ENCODE measurements around the gene ECE1.
"Not testable (repeated sequence)": the region's sequence is repeated elsewhere in the genome, so short reads cannot be mapped to it uniquely, and the experiment has no call there.

ECE1 gene

GRCh38 chr1:21233490-21233889 lies 56.8 kb downstream of the ECE1 start:
- no peaks in the 10 kb centered on the region for H3F3A ChIP-seq (ENCODE audit: low read depth)
- H3K4me2 ChIP-seq (ENCODE audit: low read depth, low read length, poor library complexity, severe bottlenecking): no peak overlapping the region
- no peak overlapping the region for H3K4me3 ChIP-seq (ENCODE audit: low read length, poor library complexity, severe bottlenecking)
- H4K20me1 ChIP-seq (ENCODE audit: insufficient read depth, low read length, poor library complexity, severe bottlenecking): no peaks in the 10 kb centered on the region
- H3K4me1 ChIP-seq (ENCODE audit: insufficient read depth, low read length, poor library complexity, severe bottlenecking): no peaks in the 10 kb centered on the region
- no peak overlapping the region for H2AFZ ChIP-seq (ENCODE audit: low read length)
- H3K36me3 ChIP-seq (ENCODE audit: insufficient read depth, low read length): peaks cover 5% of the 10 kb centered on the region; the same call in 1 of the 2 replicates
- no peak for TF ChIP-seq CTCF (conservative IDR thresholded peaks at IDR 0.05; ENCODE audit: low read length)
- TF ChIP-seq EZH2phosphoT487 (IDR thresholded peaks at IDR 0.05; ENCODE audit: borderline replicate concordance): no peak
- no peaks in the 10 kb centered on the region for H3K27me3 ChIP-seq (ENCODE audit: insufficient read depth, low read length, poor library complexity, severe bottlenecking)
- no peak overlapping the region for H3K9ac ChIP-seq (ENCODE audit: low read depth, low read length, poor library complexity, severe bottlenecking)
- H3K79me2 ChIP-seq (ENCODE audit: insufficient read depth, low read length): no peaks in the 10 kb centered on the region
- H3K9me2 ChIP-seq (replicated peaks; ENCODE audit: low read depth, low read length): no peaks in the 10 kb centered on the region
- no peaks in the 10 kb centered on the region for H3K9me3 ChIP-seq (ENCODE audit: insufficient read depth, low read depth, low read length)

- TF ChIP-seq EZH2phosphoT487 (IDR thresholded peaks at IDR 0.05; ENCODE audit: borderline replicate concordance): no peak
- peak; percentile 92 for TF ChIP-seq CTCF (conservative IDR thresholded peaks at IDR 0.05; ENCODE audit: low read length)
- no peak overlapping the region for H2AFZ ChIP-seq (ENCODE audit: low read length)
- H3K4me3 ChIP-seq (ENCODE audit: low read length, poor library complexity, severe bottlenecking): no peak overlapping the region
- no peaks in the 10 kb centered on the region for H3F3A ChIP-seq (ENCODE audit: low read depth)
- no peak overlapping the region for H3K9ac ChIP-seq (ENCODE audit: low read depth, low read length, poor library complexity, severe bottlenecking)
- no peaks in the 10 kb centered on the region for H3K79me2 ChIP-seq (ENCODE audit: insufficient read depth, low read length)
- H3K9me2 ChIP-seq (replicated peaks; ENCODE audit: low read depth, low read length): no peaks in the 10 kb centered on the region
- no peak overlapping the region for H3K4me2 ChIP-seq (ENCODE audit: low read depth, low read length, poor library complexity, severe bottlenecking)
- no peaks in the 10 kb centered on the region for H3K4me1 ChIP-seq (ENCODE audit: insufficient read depth, low read length, poor library complexity, severe bottlenecking)
- no peaks in the 10 kb centered on the region for H3K9me3 ChIP-seq (ENCODE audit: insufficient read depth, low read depth, low read length)
- peaks cover 5% of the 10 kb centered on the region; the same call in 1 of the 2 replicates for H3K36me3 ChIP-seq (ENCODE audit: insufficient read depth, low read length)
- H3K27me3 ChIP-seq (ENCODE audit: insufficient read depth, low read length, poor library complexity, severe bottlenecking): no peaks in the 10 kb centered on the region
- no peaks in the 10 kb centered on the region for H4K20me1 ChIP-seq (ENCODE audit: insufficient read depth, low read length, poor library complexity, severe bottlenecking)
Observed at GRCh38 chr1:21232044-21232443, 58.2 kb downstream of the ECE1 start.

- no peak overlapping the region for H3K9ac ChIP-seq (ENCODE audit: low read depth, low read length, poor library complexity, severe bottlenecking)
- H3K9me2 ChIP-seq (replicated peaks; ENCODE audit: low read depth, low read length): no peaks in the 10 kb centered on the region
- no peaks in the 10 kb centered on the region for H3K79me2 ChIP-seq (ENCODE audit: insufficient read depth, low read length)
- no peak for TF ChIP-seq EZH2phosphoT487 (IDR thresholded peaks at IDR 0.05; ENCODE audit: borderline replicate concordance)
- no peak for TF ChIP-seq CTCF (conservative IDR thresholded peaks at IDR 0.05; ENCODE audit: low read length)
- peaks cover 5% of the 10 kb centered on the region; the same call in 1 of the 2 replicates for H3K36me3 ChIP-seq (ENCODE audit: insufficient read depth, low read length)
- H4K20me1 ChIP-seq (ENCODE audit: insufficient read depth, low read length, poor library complexity, severe bottlenecking): no peaks in the 10 kb centered on the region
- H2AFZ ChIP-seq (ENCODE audit: low read length): no peak overlapping the region
- H3K27me3 ChIP-seq (ENCODE audit: insufficient read depth, low read length, poor library complexity, severe bottlenecking): no peaks in the 10 kb centered on the region
- no peak overlapping the region for H3K4me2 ChIP-seq (ENCODE audit: low read depth, low read length, poor library complexity, severe bottlenecking)
- no peaks in the 10 kb centered on the region for H3K9me3 ChIP-seq (ENCODE audit: insufficient read depth, low read depth, low read length)
- no peaks in the 10 kb centered on the region for H3F3A ChIP-seq (ENCODE audit: low read depth)
- H3K4me1 ChIP-seq (ENCODE audit: insufficient read depth, low read length, poor library complexity, severe bottlenecking): no peaks in the 10 kb centered on the region
- H3K4me3 ChIP-seq (ENCODE audit: low read length, poor library complexity, severe bottlenecking): no peak overlapping the region
Observed at GRCh38 chr1:21229246-21230000, 60.8 kb downstream of the ECE1 start.

DNA sequence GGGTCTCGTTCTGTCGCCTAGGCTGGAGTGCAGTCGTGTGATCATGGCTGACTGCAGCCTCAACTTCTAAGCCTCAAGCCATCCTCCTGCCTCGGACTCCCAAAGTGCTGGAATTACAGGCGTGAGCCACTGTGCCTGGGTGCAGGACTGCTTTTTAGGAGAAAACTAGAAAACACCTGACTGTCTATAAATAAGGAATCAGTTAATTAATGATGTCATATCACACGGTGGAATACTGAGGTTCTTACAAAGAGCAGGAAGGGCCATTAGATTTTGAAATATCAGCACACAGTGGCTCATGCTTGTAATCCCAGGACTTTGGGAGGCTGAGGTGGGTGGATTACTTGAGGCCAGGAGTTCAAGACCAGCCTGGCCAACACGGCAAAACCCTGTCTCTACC lies 62.0 kb downstream of the ECE1 start:
- not testable (repeated sequence) for H3F3A ChIP-seq (ENCODE audit: low read depth); H3K4me1 ChIP-seq (ENCODE audit: insufficient read depth, low read length, poor library complexity, severe bottlenecking); H2AFZ ChIP-seq (ENCODE audit: low read length); H3K9me2 ChIP-seq (replicated peaks; ENCODE audit: low read depth, low read length); H3K9ac ChIP-seq (ENCODE audit: low read depth, low read length, poor library complexity, severe bottlenecking); H3K4me2 ChIP-seq (ENCODE audit: low read depth, low read length, poor library complexity, severe bottlenecking); H3K27me3 ChIP-seq (ENCODE audit: insufficient read depth, low read length, poor library complexity, severe bottlenecking); H3K36me3 ChIP-seq (ENCODE audit: insufficient read depth, low read length); H3K4me3 ChIP-seq (ENCODE audit: low read length, poor library complexity, severe bottlenecking); H3K9me3 ChIP-seq (ENCODE audit: insufficient read depth, low read depth, low read length); H3K79me2 ChIP-seq (ENCODE audit: insufficient read depth, low read length); H4K20me1 ChIP-seq (ENCODE audit: insufficient read depth, low read length, poor library complexity, severe bottlenecking)
